Activated CD4-positive, alpha-beta T cell treated with anti-CD3 and anti-CD28 coated beads, Interleukin-2, amount 50 U/mL, for 24 hours (primary cell): ENCODE data around the gene EPDR1.

ENCODE experiments used
- DNase-seq, 2 donors: peaks; one replicate each; pipeline ENCODE4 v3.0.0-alpha.2; 2020; ENCODE audit warnings: low read depth in 1 of 2, low spot score in 1 of 2

The EPDR1 gene

GRCh38 chr7:37973915-37974314 lies 53.5 kb downstream of the EPDR1 start:
- DNase-seq, result no peak

DNA sequence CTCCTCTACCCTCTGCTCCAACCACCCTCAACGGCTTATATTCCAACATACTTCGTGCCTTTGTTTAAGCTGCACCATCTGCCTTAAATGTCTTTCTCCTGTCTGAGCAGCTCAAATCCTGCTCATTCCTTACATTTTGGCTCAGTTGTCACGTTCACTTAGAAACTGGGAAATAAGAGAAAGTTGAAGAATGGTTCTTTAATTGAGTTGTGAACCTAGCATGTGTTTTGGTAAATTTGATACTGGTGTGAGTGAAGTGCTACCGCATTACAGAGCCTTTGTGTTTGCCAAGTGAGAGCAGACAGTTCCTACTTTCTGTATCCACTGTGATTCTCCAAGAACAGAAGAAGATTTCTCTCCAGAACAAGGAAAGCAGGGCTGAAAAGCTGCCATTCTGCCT lies 54.3 kb downstream of the EPDR1 start:
- no peak for DNase-seq

GRCh38 chr7:37977243-37977642 lies 56.8 kb downstream of the EPDR1 start:
- no peak for DNase-seq

- DNase-seq, result no peak
These were observed 61.2 kb downstream of the EPDR1 start for GRCh38 chr7:37981664-37982063.

- DNase-seq, result no peak
These were observed 62.0 kb downstream of the EPDR1 start for GRCh38 chr7:37982423-37982822.

DNA sequence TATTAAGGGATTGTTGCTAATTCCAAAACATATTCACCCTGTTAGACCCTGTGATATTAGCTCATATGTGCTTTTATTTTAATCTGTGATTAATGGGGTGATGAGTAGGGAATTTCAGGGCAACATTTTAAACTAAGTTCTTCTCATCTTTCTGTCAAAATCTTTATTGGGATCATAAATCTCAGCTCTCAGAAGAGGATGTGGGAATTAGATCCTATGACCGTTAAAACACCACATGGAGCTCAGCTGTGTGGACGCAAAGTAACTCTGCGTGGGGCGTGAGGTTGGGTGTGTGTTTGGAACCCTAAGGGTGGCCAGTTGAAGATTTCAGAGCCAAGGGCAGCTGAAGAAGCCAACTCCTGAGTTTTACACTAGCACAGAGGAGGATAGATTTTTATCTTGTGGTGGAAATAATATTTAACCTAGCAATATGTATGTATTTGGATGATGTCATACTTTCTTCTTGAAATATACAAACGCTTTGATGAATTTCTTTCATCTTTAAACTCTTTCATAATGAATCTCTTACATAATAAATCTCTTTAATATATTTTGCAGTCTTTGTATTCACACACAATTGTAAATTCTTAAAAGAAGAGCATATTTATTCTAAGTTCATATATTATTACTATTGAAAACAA lies 64.4 kb downstream of the EPDR1 start:
- DNase-seq, result no peak

GRCh38 chr7:37986908-37987330 lies 66.5 kb downstream of the EPDR1 start:
- no peak for DNase-seq

DNA sequence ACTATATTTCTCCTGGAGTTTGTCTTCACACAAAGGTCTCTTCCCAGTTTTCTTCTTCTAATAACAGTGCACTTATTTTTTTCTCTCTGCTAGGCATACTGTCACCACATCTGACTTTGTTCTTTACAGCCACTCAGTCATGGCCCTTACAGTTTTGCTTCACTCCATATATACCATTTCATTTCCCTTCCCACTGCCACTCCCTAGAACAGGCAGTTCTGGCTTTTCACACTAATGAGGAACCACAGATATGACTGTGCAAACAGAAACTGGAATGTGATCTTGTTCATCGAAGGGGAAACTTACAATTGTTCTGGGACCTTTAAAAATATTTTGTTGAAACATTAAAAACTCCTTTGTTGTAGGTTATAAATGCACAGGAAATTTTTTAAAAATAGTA lies 67.3 kb downstream of the EPDR1 start:
- DNase-seq, result no peak

- no peak for DNase-seq
These were observed 68.5 kb downstream of the EPDR1 start for GRCh38 chr7:37988721-37989650.

- no peak for DNase-seq
These were observed 69.9 kb downstream of the EPDR1 start for GRCh38 chr7:37990337-37990736.

DNA sequence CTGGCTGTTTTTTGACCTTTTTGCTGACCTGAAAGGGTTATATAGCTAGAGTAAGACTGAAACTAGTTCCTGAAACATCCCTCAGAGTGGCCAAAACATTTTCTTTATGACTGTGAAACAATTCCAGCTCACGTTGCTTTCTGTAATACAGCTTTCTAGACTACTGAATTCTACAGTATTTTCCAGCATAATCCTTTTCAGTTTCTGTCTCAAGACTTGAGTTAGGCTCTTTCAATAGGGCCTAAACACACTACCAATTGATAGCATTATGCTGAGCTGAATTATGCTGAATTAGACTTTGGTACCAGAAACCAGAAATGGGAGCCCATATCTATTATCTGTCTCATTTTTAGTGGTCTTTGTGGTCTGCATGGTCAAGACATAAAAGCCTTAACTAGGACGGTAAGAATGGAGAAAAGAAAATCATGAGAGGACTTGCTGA lies 72.6 kb downstream of the EPDR1 start:
- DNase-seq, result no peak

- no peak for DNase-seq
These were observed 79.2 kb downstream of the EPDR1 start for GRCh38 chr7:37999673-38000072.

DNA sequence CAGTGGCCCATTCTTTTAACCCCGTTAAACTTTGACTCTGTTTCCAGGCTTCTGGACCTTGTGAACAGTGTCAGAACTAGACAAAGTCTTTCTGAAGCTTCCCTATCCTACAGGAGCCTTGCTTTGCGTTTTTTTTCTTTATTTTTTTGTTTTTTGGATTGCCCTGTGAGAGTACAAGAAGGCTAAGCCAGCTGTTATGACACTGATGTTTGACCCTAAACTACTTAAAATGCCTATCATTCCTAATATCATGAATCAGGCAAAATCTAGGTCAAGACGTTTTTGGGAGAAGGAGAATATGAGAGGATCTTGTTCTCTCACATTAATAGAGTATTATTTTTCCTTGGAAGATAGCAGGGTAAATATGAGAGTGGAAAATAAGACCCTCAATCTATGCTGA lies 79.8 kb downstream of the EPDR1 start:
- DNase-seq, result no peak
